ENCODE data around the gene FMO5. TPM values are rescaled to one million over a fixed set of nuclear protein-coding genes. Genes with fewer than 3 reads are reported as not detected.

FMO5 gene
- total RNA-seq, 6 donors from 2014 or later = 37.4 to 258 (median 121) TPM

DNA sequence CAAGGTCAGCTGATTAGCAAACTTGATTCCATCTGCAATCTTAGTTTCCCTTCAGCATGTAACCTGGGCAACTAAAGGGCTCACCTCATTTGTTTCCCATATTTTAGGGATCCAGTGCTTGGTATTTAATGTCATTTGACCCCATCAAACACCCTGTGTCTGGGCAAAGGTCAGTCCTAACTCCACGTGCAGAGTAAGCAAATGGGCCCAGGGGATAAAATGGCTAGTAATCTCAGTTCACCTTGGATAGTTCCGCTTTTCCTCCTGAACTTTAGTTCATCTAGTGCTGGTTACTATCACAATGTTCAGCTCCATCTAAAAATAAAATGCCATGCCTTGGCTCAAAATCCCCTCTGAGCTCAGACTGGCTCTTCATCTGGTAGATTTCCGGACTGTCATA, 72.4 kb downstream of the FMO5 start:
- TF ChIP-seq CTCF (IDR thresholded peaks at IDR 0.05) = no peak
- no peak for TF ChIP-seq EP300 (IDR thresholded peaks at IDR 0.05)
- no peak for TF ChIP-seq POLR2A (IDR thresholded peaks at IDR 0.05)
- TF ChIP-seq POLR2AphosphoS5 (IDR thresholded peaks at IDR 0.05) = no peak
- ATAC-seq (ENCODE audit: low FRiP score in 2 of 2) (no peak), DNase-seq (no peak)
- Histone ChIP-seq H3K9me3 (no peaks in the 10 kb centered on the region), H3K4me3 (no peak overlapping the region), H3K36me3 (peaks cover 0 to 26% (median 5%) of the 10 kb centered on the region in 4 donors), H3K27ac (no peak overlapping the region), H3K4me1 (no peaks in the 10 kb centered on the region), H3K27me3 (no peaks in the 10 kb centered on the region)
- 77 to 82% methylated on average over 3 of the region's 3 CpGs for WGBS, 2 donors

- peaks cover 0 to 18% (median 2%) of the 10 kb centered on the region in 4 donors for H3K36me3 ChIP-seq
- no peaks in the 10 kb centered on the region for H3K27me3 ChIP-seq
- ATAC-seq (ENCODE audit: low FRiP score in 2 of 2) = no peak
- no peak for TF ChIP-seq POLR2AphosphoS5 (IDR thresholded peaks at IDR 0.05)
- no peak for TF ChIP-seq POLR2A (IDR thresholded peaks at IDR 0.05)
- TF ChIP-seq CTCF (IDR thresholded peaks at IDR 0.05) = no peak
- TF ChIP-seq EP300 (IDR thresholded peaks at IDR 0.05) = no peak
- no peak for DNase-seq
- H3K9me3 ChIP-seq = no peaks in the 10 kb centered on the region
- whole genome bisulfite sequencing, 2 donors = 95 to 100% methylated on average over 1 of the region's 1 CpG
- H3K4me1 ChIP-seq = no peaks in the 10 kb centered on the region
- H3K27ac ChIP-seq = no peak overlapping the region
- H3K4me3 ChIP-seq = no peak overlapping the region
Measured at GRCh38 chr1:147151244-147151643, 73.9 kb downstream of the FMO5 start.

- no peaks in the 10 kb centered on the region for H3K27me3 ChIP-seq
- 81 to 94% methylated on average over 2 of the region's 2 CpGs for WGBS, 2 donors
- no peak overlapping the region for H3K27ac ChIP-seq
- no peak for ATAC-seq (ENCODE audit: low FRiP score in 2 of 2)
- no peak overlapping the region for H3K4me3 ChIP-seq
- no peak for TF ChIP-seq EP300 (IDR thresholded peaks at IDR 0.05)
- TF ChIP-seq POLR2AphosphoS5 (IDR thresholded peaks at IDR 0.05) = no peak
- H3K9me3 ChIP-seq = no peaks in the 10 kb centered on the region
- H3K4me1 ChIP-seq = no peaks in the 10 kb centered on the region
- H3K36me3 ChIP-seq = no peaks in the 10 kb centered on the region
- no peak for DNase-seq
Measured at GRCh38 chr1:147142886-147143285, 82.3 kb downstream of the FMO5 start.

Other genes starting within 250 kb of the FMO5 start
- gene PRKAB2, start 52.9 kb downstream of the FMO5 start, total RNA-seq = 10 to 100 TPM in 3 of 6 donors, 1 to 10 TPM in 3; 8.1 to 22.0 (median 10.9) TPM
- 10 to 100 TPM; 24.8 to 48.6 (median 34.6) TPM for gene CHD1L, start 17.3 kb upstream of the FMO5 start, total RNA-seq

All from upper lobe of left lung (tissue), 6 donors.